ENCODE data around the gene ESPL1.

- no peak for TF ChIP-seq CHD2 (IDR thresholded peaks at IDR 0.05; ENCODE audit: low read length, partially characterized antibody)
- no peak for TF ChIP-seq CTCF (IDR thresholded peaks at IDR 0.05)
- no peak for TF ChIP-seq PHF8 (IDR thresholded peaks at IDR 0.05; ENCODE audit: borderline replicate concordance, low read depth)
- peak; percentile 19; the same call in 1 of the 2 replicates for TF ChIP-seq POLR2A (IDR thresholded peaks at IDR 0.05; ENCODE audit: low read length)
- TF ChIP-seq SMC3 (IDR thresholded peaks at IDR 0.05) = 0 out of 3 replicates have a peak, but pooled peaks have one; percentile 6
- TF ChIP-seq REST (IDR thresholded peaks at IDR 0.05) = no peak
- TF ChIP-seq HOXA7 (CRISPR knock-in tag; IDR thresholded peaks at IDR 0.05) = no peak
- no peak for TF ChIP-seq CHD4 (IDR thresholded peaks at IDR 0.05; ENCODE audit: borderline replicate concordance)
- no peak for TF ChIP-seq JUNB (IDR thresholded peaks at IDR 0.05)
- no peak for TF ChIP-seq RAD21 (conservative IDR thresholded peaks at IDR 0.05 in 1 of 2, IDR thresholded peaks at IDR 0.05 in 1 of 2)
- TF ChIP-seq BCL3 (IDR thresholded peaks at IDR 0.05) = no peak
- TF ChIP-seq MAX (IDR thresholded peaks at IDR 0.05) = peak; percentile 62
- TF ChIP-seq USF2 (IDR thresholded peaks at IDR 0.05) = peak; percentile 66
Measured at GRCh38 chr12:53231921-53232645, 36.0 kb upstream of the ESPL1 start, which contains the start of gene RARG.
